ENCODE measurements around the gene PLEKHH3.

DNA sequence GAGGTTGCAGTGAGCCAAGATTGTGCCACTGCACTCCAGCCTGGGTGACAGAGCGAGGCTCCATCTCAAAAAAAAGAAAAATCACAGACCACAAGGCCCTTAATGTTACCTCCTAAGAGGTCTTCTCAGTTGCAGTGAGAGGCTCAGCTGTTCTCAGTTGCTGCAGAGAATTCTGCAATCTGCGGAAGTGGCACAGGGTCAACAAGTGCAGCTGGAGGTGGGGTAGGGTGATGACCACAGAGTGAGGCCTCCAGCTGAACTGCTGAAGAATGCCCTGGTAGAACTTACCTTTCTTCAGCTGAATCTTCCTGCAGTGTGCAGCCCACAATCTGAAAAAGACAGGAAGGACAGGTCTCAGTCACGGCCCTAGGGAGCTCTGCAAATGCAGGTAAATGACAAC lies 31.8 kb upstream of the PLEKHH3 start:
- TF ChIP-seq, protein P1, sequence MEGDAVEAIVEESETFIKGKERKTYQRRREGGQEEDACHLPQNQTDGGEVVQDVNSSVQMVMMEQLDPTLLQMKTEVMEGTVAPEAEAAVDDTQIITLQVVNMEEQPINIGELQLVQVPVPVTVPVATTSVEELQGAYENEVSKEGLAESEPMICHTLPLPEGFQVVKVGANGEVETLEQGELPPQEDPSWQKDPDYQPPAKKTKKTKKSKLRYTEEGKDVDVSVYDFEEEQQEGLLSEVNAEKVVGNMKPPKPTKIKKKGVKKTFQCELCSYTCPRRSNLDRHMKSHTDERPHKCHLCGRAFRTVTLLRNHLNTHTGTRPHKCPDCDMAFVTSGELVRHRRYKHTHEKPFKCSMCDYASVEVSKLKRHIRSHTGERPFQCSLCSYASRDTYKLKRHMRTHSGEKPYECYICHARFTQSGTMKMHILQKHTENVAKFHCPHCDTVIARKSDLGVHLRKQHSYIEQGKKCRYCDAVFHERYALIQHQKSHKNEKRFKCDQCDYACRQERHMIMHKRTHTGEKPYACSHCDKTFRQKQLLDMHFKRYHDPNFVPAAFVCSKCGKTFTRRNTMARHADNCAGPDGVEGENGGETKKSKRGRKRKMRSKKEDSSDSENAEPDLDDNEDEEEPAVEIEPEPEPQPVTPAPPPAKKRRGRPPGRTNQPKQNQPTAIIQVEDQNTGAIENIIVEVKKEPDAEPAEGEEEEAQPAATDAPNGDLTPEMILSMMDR (IDR thresholded peaks at IDR 0.05) = no peak
- no peak for TF ChIP-seq EP300 (IDR thresholded peaks at IDR 0.05)

All from suprapubic skin (tissue), 3 donors.